Epithelial cell of esophagus (primary cell): ENCODE results near the gene LPP.

ENCODE experiments used
- DNase-seq: peaks from one replicate; pipeline ENCODE4 v3.0.0; 2010; ENCODE audit warnings: low read depth
- H3K4me3 ChIP-seq: 2 replicates; pipeline ENCODE4 v1.5.1; 2011; ENCODE audit warnings: mild to moderate bottlenecking, low read length, control low read depth
- TF ChIP-seq, protein P1 (sequence below): IDR thresholded peaks from 2 replicates; pipeline ENCODE4 v1.5.1; 2011; ENCODE audit warnings: low read depth, mild to moderate bottlenecking, low read length, control low read depth, inconsistent platforms; ENCODE audit not compliant: insufficient read depth; ENCODE audit errors: missing control alignments

Gene LPP

DNA sequence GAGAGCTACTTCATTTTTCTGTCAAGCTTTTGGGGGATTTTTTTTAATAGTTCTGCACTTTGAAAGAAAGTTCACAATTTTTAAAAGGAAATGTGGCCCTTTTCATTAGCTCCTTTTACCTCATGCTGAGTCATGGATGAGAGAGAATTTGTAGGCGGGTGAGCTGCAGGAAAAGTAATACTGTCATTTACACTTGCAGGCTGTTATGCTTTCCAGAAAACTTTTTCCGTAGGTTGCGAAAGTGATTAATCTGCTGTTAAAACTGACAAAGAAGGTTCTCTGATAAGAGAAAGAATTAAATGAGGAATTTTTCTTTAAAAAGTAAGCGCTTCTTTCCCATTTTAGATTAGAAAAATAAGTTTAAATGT lies 430.2 kb downstream of the LPP start:
- TF ChIP-seq, protein P1, sequence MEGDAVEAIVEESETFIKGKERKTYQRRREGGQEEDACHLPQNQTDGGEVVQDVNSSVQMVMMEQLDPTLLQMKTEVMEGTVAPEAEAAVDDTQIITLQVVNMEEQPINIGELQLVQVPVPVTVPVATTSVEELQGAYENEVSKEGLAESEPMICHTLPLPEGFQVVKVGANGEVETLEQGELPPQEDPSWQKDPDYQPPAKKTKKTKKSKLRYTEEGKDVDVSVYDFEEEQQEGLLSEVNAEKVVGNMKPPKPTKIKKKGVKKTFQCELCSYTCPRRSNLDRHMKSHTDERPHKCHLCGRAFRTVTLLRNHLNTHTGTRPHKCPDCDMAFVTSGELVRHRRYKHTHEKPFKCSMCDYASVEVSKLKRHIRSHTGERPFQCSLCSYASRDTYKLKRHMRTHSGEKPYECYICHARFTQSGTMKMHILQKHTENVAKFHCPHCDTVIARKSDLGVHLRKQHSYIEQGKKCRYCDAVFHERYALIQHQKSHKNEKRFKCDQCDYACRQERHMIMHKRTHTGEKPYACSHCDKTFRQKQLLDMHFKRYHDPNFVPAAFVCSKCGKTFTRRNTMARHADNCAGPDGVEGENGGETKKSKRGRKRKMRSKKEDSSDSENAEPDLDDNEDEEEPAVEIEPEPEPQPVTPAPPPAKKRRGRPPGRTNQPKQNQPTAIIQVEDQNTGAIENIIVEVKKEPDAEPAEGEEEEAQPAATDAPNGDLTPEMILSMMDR: no peak
- peak overlapping the region; percentile 29 for H3K4me3 ChIP-seq
- peak; percentile 84 for DNase-seq

DNA sequence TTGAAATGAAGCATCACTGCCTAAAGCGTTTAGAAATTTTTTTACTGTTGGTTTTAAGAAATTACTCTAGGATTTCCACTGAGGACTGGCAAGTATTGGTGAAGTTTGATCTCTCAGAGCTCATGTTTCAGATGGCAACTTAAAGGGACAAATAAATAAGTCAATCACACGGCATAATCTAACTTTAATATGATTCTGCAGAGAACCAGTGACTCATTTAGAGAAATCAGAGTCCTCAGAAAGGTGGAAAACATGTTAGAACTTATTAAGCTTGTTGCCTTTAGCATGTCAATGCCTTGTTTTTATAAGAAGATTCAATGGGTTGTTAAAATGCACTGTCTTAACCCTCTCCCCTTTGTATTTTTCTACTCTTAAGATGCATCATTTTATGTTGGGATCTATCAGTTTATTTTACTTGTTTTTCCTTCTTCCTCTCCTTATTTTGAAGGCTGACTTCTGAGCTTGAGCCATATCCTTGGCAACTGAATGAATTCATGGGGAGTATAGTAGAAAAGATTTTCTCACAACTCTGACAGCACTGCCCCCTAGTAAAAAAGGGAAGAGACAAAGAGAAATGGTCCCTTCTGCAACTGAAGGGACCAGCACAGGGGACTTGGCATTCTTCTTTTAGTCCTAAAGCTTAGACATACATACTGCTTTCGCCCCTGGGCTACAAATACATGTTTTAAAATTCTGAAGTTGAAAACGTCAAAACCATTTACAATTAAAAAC lies 431.2 kb downstream of the LPP start:
- TF ChIP-seq, protein P1: no peak
- H3K4me3 ChIP-seq: peak overlapping the region; percentile 29
- peak; percentile 77 for DNase-seq

DNA sequence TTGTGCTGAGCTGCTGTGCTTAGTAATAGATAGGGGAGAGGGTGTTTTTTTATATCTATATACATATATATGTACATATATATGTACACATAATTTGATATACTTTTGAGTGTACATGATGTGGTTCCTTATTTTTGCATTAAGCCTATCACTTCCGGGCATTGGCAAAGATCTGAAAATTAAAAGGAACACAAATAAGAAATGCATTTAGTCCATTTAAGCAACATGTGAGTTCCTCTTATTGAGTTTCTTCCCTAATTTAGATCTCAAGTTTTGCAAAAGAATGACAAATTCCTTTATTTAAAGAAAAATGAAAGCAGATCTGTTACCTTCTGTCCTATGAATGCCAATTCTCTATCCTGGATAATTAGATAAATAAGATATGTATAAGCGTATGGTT lies 435.1 kb downstream of the LPP start:
- no peak overlapping the region for H3K4me3 ChIP-seq
- TF ChIP-seq, protein P1: no peak
- DNase-seq: no peak

DNA sequence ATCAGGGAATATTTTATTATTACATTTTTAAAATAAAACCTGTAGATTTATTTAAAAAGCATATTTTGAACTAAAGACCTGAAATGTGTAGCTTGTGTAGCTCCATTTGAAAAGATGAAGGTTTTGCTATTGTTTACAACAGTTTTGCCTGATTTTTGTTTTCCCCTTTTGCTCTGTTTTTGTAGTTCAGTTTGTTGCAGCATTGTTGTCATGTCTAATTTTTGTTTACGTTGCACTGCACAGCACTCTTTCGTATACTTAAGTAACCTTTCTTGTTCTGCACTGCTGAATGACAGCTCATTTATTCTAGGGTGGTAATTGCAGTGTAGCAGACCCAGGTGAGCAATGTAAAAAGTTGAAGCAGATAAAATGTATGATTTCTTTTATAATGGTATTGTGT lies 435.8 kb downstream of the LPP start:
- no peak overlapping the region for H3K4me3 ChIP-seq
- no peak for DNase-seq
- TF ChIP-seq, protein P1: no peak

- no peak overlapping the region for H3K4me3 ChIP-seq
- TF ChIP-seq, protein P1: no peak
- DNase-seq: no peak
Measured at GRCh38 chr3:188590557-188590956, 436.6 kb downstream of the LPP start.

- TF ChIP-seq, protein P1: no peak
- no peak overlapping the region for H3K4me3 ChIP-seq
- peak; percentile 73 for DNase-seq
Measured at GRCh38 chr3:188594139-188594538, 440.2 kb downstream of the LPP start.

- DNase-seq: peak; percentile 72
- TF ChIP-seq, protein P1: no peak
- H3K4me3 ChIP-seq: no peak overlapping the region
Measured at GRCh38 chr3:188595890-188596376, 442.0 kb downstream of the LPP start.
